Measurements from ENCODE around the gene OAS2. TPM values are rescaled to one million over a fixed set of nuclear protein-coding genes. Genes with fewer than 3 reads are reported as not detected.

OAS2 gene
- total RNA-seq, 4 donors from 2014 or later = 1.7 to 5.2 (median 2.5) TPM

DNA sequence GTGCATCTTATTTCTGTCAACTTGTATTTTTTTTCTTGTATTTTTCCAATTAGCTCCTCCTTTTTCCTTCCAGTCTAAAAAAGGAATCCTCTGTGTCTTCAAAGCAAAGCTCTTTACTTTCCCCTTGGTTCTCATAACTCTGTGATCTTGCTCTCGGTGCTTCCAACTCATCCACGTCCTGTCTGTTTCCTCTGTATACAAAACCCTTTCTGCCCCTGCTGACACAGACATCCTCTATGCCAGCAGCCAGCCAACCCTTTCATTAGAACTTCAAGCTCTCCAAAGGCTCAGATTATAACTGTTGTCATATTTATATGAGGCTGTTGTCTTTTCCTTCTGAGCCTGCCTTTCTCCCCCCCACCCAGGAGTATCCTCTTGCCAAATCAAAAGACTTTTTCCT is 32.4 kb downstream of the OAS2 start:
- H3K36me3 ChIP-seq = no peaks in the 10 kb centered on the region
- no peak for DNase-seq

DNA sequence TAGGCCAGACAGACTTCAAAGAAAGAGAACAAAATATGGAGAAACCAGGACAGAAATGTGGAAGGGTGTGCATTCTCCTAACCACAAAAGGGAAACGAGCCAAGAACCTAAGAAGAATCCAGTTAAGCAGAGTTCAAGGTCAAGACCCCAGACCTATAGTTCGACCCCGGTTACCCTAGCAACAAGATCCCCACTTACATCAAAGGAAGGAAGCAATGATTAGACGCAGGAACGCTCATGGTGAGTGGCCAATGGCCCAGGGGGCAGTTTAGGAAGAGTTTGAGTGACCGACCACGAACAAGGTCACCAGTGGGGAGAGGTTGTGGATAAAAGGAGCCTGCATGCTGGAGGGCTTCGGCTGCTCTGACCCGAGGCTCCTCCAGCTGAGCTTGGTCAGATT is 36.2 kb downstream of the OAS2 start:
- in situ Hi-C loops (cut with MboI; ENCODE audit: low sequenced_read_pairs in 4 of 4) (no loop called here), intact Hi-C loops (cut with DNase I; ENCODE audit: low total_unique reads) (no loop called here)

More for the DNA sequence above, 32.4 kb downstream of the OAS2 start:
- Histone ChIP-seq H3K4me3 (no peak overlapping the region), H3K9me3 (no peaks in the 10 kb centered on the region), H3K27ac (no peak overlapping the region), H3K4me1 (no peaks in the 10 kb centered on the region), H3K27me3 (no peaks in the 10 kb centered on the region)
- in situ Hi-C loops (cut with MboI; ENCODE audit: low sequenced_read_pairs in 4 of 4) (no loop called here), intact Hi-C loops (cut with DNase I; ENCODE audit: low total_unique reads) (no loop called here)
- TF ChIP-seq, protein P1, sequence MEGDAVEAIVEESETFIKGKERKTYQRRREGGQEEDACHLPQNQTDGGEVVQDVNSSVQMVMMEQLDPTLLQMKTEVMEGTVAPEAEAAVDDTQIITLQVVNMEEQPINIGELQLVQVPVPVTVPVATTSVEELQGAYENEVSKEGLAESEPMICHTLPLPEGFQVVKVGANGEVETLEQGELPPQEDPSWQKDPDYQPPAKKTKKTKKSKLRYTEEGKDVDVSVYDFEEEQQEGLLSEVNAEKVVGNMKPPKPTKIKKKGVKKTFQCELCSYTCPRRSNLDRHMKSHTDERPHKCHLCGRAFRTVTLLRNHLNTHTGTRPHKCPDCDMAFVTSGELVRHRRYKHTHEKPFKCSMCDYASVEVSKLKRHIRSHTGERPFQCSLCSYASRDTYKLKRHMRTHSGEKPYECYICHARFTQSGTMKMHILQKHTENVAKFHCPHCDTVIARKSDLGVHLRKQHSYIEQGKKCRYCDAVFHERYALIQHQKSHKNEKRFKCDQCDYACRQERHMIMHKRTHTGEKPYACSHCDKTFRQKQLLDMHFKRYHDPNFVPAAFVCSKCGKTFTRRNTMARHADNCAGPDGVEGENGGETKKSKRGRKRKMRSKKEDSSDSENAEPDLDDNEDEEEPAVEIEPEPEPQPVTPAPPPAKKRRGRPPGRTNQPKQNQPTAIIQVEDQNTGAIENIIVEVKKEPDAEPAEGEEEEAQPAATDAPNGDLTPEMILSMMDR (IDR thresholded peaks at IDR 0.05 in 4 of 5, conservative IDR thresholded peaks at IDR 0.05 in 1 of 5) = no peak
- no peak for TF ChIP-seq POLR2A (IDR thresholded peaks at IDR 0.05)
- no peak for ATAC-seq

DNA sequence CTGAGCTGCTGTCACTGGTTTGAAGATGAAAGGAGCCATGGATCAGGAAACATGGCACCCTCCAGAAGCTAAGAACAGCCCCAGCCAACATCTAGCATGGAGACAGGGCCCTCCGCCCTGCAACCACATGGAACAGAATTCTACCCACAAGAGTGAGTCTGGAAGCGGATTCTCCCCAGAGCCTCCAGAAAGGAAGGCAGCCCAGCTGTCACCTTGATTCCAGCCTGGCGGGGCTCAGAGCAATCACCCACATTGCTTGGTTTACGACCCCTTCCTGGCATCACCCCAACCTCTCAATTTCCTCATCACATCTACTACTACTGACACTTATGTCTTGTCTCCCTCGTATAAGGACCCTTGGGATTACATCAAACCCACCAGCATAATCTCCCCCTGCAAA is 38.5 kb downstream of the OAS2 start:
- H3K36me3 ChIP-seq = no peaks in the 10 kb centered on the region
- no peak overlapping the region for H3K4me3 ChIP-seq
- no peaks in the 10 kb centered on the region for H3K4me1 ChIP-seq
- ATAC-seq (no peak), DNase-seq (no peak)
- intact Hi-C loops (cut with DNase I; ENCODE audit: low total_unique reads) = no loop called here
- TF ChIP-seq, protein P1 (IDR thresholded peaks at IDR 0.05 in 4 of 5, conservative IDR thresholded peaks at IDR 0.05 in 1 of 5) = no peak
- no peak for TF ChIP-seq POLR2A (IDR thresholded peaks at IDR 0.05)
- H3K27me3 ChIP-seq = no peaks in the 10 kb centered on the region
- no peaks in the 10 kb centered on the region for H3K9me3 ChIP-seq
- no peak overlapping the region for H3K27ac ChIP-seq
- in situ Hi-C loops (cut with MboI; ENCODE audit: low sequenced_read_pairs in 4 of 4) = no loop called here

More for the DNA sequence above, 36.2 kb downstream of the OAS2 start:
- Histone ChIP-seq H3K9me3 (no peaks in the 10 kb centered on the region), H3K4me3 (no peak overlapping the region), H3K27ac (no peak overlapping the region), H3K27me3 (no peaks in the 10 kb centered on the region), H3K4me1 (no peaks in the 10 kb centered on the region), H3K36me3 (no peaks in the 10 kb centered on the region)
- DNase-seq = no peak
- TF ChIP-seq, protein P1 (IDR thresholded peaks at IDR 0.05 in 4 of 5, conservative IDR thresholded peaks at IDR 0.05 in 1 of 5) = no peak
- no peak for TF ChIP-seq POLR2A (IDR thresholded peaks at IDR 0.05)
- ATAC-seq = no peak

DNA sequence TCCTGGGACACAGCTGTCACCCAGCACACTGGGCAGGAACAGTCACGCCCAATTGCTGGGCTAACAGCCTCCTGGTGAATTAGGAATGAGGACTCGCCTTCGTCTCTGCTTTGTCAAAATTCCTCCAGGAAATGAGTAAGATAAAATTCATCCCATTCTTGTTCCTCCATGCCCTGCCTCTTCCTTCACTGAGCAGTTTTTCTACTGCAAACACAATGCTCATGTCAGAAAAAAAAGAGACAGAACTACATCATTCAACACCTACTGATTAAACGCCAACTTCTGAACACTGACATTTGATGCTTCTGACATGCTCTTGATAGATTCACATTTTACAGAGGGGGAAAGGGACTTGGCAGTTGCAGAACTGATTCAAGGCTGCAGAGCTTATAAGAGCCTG is 40.7 kb downstream of the OAS2 start:
- no peaks in the 10 kb centered on the region for H3K27me3 ChIP-seq
- H3K36me3 ChIP-seq = no peaks in the 10 kb centered on the region
- no peaks in the 10 kb centered on the region for H3K4me1 ChIP-seq
- no peak for TF ChIP-seq POLR2A (IDR thresholded peaks at IDR 0.05)
- in situ Hi-C loops (cut with MboI; ENCODE audit: low sequenced_read_pairs in 4 of 4) = no loop called here
- ATAC-seq (no peak), DNase-seq (no peak)
- intact Hi-C loops (cut with DNase I; ENCODE audit: low total_unique reads) = no loop called here
- no peaks in the 10 kb centered on the region for H3K9me3 ChIP-seq
- H3K4me3 ChIP-seq = no peak overlapping the region
- no peak overlapping the region for H3K27ac ChIP-seq

DNA sequence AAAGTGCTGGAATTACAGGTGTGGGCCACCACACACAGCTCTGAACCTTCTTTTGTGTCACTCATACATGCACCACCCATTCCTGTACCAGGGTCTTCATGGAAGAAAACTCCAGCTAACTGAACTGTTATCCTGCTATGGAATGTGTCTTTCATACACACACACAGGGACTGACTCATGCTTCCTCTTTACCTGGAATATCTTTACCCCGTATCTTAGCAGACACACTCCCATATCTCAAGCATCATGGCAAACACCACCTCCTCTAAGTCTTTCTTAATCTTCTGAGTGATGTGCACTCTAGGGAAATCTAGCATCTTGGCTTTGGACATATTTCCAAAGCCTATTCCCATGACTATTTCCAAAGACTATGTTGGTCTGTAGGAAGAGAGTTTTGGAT is 43.2 kb downstream of the OAS2 start:
- Histone ChIP-seq H3K36me3 (no peaks in the 10 kb centered on the region), H3K27ac (no peak overlapping the region), H3K9me3 (no peaks in the 10 kb centered on the region), H3K4me1 (no peaks in the 10 kb centered on the region), H3K27me3 (no peaks in the 10 kb centered on the region), H3K4me3 (no peak overlapping the region)
- ATAC-seq (no peak), DNase-seq (no peak)
- no peak for TF ChIP-seq POLR2A (IDR thresholded peaks at IDR 0.05)
- TF ChIP-seq, protein P1 (IDR thresholded peaks at IDR 0.05 in 4 of 5, conservative IDR thresholded peaks at IDR 0.05 in 1 of 5) = no peak
- intact Hi-C loops (cut with DNase I; ENCODE audit: low total_unique reads) = no loop called here
- in situ Hi-C loops (cut with MboI; ENCODE audit: low sequenced_read_pairs in 4 of 4) = no loop called here

Measured in gastrocnemius medialis (tissue), 4 donors.